GM12874 (cell line): Measurements from ENCODE around the gene MCF2L.

Experiments
- CTCF ChIP-seq: IDR thresholded peaks from 2 replicates; pipeline ENCODE4 v1.5.1; 2011; ENCODE audit warnings: low read depth, mild to moderate bottlenecking, control low read depth, low read length, moderate library complexity; ENCODE audit not compliant: insufficient read depth

MCF2L gene

GRCh38 chr13:113119166-113119821, 150.3 kb downstream of the MCF2L start:
- TF ChIP-seq CTCF: no peak

GRCh38 chr13:113119822-113120189, 150.8 kb downstream of the MCF2L start:
- no peak for TF ChIP-seq CTCF

GRCh38 chr13:113120300-113121182, 151.5 kb downstream of the MCF2L start:
- TF ChIP-seq CTCF: no peak

- no peak for TF ChIP-seq CTCF
Observed at GRCh38 chr13:113121183-113121927, 152.3 kb downstream of the MCF2L start.

GRCh38 chr13:113121928-113122471, 153.0 kb downstream of the MCF2L start:
- no peak for TF ChIP-seq CTCF

GRCh38 chr13:113122550-113123225, 153.7 kb downstream of the MCF2L start, which contains the start of gene F10:
F10 (plus strand) TSS chr13:113122799; CDS start chr13:113122856, 57 bp downstream.
- no peak for TF ChIP-seq CTCF
